SK-N-SH treated with all-trans-retinoic acid at 6 μM for 48 hours (cell line): ENCODE measurements around the gene CDC20B.

Experiments used
- BACH2 ChIP-seq: fragments of 250-450 bp; sonication (Bioruptor Pico); IDR thresholded peaks from 2 replicates; pipeline ENCODE4 v1.9.0; 2021; ENCODE audit warnings: mild to moderate bottlenecking, borderline replicate concordance
- CSDC2 ChIP-seq: fragments of 250-450 bp; sonication (Bioruptor Pico); IDR thresholded peaks from 2 replicates; pipeline ENCODE4 v1.5.0; 2020; ENCODE audit warnings: mild to moderate bottlenecking, moderate library complexity
- GLIS3 ChIP-seq: fragments of 250-450 bp; sonication (Bioruptor Pico); IDR thresholded peaks from 2 replicates; pipeline ENCODE4 v1.5.0; 2020; ENCODE audit warnings: mild to moderate bottlenecking, moderate library complexity
- ZC3H10 ChIP-seq: fragments of 250-450 bp; sonication (Bioruptor Pico); IDR thresholded peaks from 2 replicates; pipeline ENCODE4 v1.5.1; 2021; ENCODE audit warnings: mild to moderate bottlenecking, moderate library complexity
- ZFP30 ChIP-seq: fragments of 450-650 bp; formaldehyde crosslinking; IDR thresholded peaks from 2 replicates; pipeline ENCODE4 v1.5.0; 2022; ENCODE audit warnings: mild to moderate bottlenecking, moderate library complexity
- ZNF8 ChIP-seq: fragments of 450-650 bp; formaldehyde crosslinking; IDR thresholded peaks from 2 replicates; pipeline ENCODE4 v1.5.0; 2020; ENCODE audit warnings: mild to moderate bottlenecking, moderate library complexity
- TF ChIP-seq, protein P1 (sequence below): fragments of 250-450 bp; sonication (Bioruptor Pico); IDR thresholded peaks from 2 replicates; pipeline ENCODE4 v1.8.0; 2020; ENCODE audit warnings: mild to moderate bottlenecking, moderate library complexity, borderline replicate concordance

DNA sequence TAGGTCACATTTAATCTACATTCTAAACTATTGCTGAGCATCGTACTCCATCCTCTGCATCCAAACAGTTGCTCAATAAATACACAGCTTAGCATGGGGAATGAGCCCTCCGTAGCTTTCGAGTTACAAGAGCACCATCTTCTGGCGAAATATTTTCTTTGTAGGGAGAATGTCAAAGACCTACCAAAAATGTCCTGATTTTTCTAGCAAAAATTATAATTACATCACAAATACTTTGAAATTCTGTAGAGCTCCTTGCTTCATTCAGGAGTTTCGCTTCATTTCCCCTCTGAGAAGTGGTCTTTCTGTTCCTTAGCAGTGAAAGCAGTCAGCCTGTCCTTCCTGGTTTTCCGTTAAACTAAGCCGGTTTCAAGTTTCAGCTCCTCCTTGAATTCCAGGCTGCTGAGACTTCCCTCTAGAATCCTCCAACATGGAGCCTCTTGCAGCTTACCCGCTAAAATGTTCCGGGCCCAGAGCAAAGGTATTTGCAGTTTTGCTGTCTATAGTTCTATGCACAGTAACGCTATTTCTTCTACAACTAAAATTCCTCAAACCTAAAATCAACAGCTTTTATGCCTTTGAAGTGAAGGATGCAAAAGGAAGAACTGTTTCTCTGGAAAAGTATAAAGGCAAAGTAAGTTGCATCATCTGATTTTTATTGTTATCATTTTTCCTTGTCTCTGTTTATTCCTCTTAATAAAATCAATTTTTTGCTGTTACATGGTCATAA lies 13.0 kb downstream of the CDC20B start, which contains the start of gene GPX8:
- TF ChIP-seq GLIS3 (CRISPR knock-in tag) (no peak), ZNF8 (CRISPR knock-in tag) (no peak), ZC3H10 (no peak), BACH2 (CRISPR knock-in tag) (no peak), ZFP30 (CRISPR knock-in tag) (no peak), CSDC2 (CRISPR knock-in tag) (no peak)
- TF ChIP-seq, protein P1, sequence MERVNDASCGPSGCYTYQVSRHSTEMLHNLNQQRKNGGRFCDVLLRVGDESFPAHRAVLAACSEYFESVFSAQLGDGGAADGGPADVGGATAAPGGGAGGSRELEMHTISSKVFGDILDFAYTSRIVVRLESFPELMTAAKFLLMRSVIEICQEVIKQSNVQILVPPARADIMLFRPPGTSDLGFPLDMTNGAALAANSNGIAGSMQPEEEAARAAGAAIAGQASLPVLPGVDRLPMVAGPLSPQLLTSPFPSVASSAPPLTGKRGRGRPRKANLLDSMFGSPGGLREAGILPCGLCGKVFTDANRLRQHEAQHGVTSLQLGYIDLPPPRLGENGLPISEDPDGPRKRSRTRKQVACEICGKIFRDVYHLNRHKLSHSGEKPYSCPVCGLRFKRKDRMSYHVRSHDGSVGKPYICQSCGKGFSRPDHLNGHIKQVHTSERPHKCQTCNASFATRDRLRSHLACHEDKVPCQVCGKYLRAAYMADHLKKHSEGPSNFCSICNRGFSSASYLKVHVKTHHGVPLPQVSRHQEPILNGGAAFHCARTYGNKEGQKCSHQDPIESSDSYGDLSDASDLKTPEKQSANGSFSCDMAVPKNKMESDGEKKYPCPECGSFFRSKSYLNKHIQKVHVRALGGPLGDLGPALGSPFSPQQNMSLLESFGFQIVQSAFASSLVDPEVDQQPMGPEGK = no peak
